ENCODE measurements around the gene PLEKHA8.

Gene PLEKHA8

GRCh38 chr7:30114536-30115238 is 86.5 kb downstream of the PLEKHA8 start:
- no peak for DNase-seq

- no peak for DNase-seq
Observed at GRCh38 chr7:30115709-30116297, 87.6 kb downstream of the PLEKHA8 start.

GRCh38 chr7:30116771-30117170 is 88.6 kb downstream of the PLEKHA8 start:
- no peak for DNase-seq

- DNase-seq = no peak
Observed at GRCh38 chr7:30117896-30118295, 89.7 kb downstream of the PLEKHA8 start.

- no peak for DNase-seq
Observed at GRCh38 chr7:30119890-30120577, 91.8 kb downstream of the PLEKHA8 start.

GRCh38 chr7:30133736-30134610 is 105.8 kb downstream of the PLEKHA8 start:
- DNase-seq = no peak

- DNase-seq = peak; percentile 88
Observed at GRCh38 chr7:30134611-30135300, 106.5 kb downstream of the PLEKHA8 start, which contains the start of gene MTURN. Gene MTURN (plus strand): TSS chr7:30134986. CDS start chr7:30135137, 151 bp downstream.

- peak; percentile 74 for DNase-seq
Observed at GRCh38 chr7:30135301-30136116, 107.3 kb downstream of the PLEKHA8 start.

- no peak for DNase-seq
Observed at GRCh38 chr7:30136117-30136731, 108.0 kb downstream of the PLEKHA8 start.

- no peak for DNase-seq
Observed at GRCh38 chr7:30136743-30137485, 108.7 kb downstream of the PLEKHA8 start.

- no peak for DNase-seq
Observed at GRCh38 chr7:30139836-30140384, 111.7 kb downstream of the PLEKHA8 start.

GRCh38 chr7:30140456-30140855 is 112.2 kb downstream of the PLEKHA8 start:
- no peak for DNase-seq

- DNase-seq = no peak
Observed at GRCh38 chr7:30142710-30143109, 114.5 kb downstream of the PLEKHA8 start.

- DNase-seq = no peak
Observed at GRCh38 chr7:30143748-30144251, 115.6 kb downstream of the PLEKHA8 start.

GRCh38 chr7:30144657-30145306 is 116.6 kb downstream of the PLEKHA8 start:
- DNase-seq = no peak

GRCh38 chr7:30145426-30145970 is 117.3 kb downstream of the PLEKHA8 start:
- no peak for DNase-seq

- no peak for DNase-seq
Observed at GRCh38 chr7:30146127-30146612, 118.0 kb downstream of the PLEKHA8 start.

- no peak for DNase-seq
Observed at GRCh38 chr7:30147223-30147622, 119.0 kb downstream of the PLEKHA8 start.

- DNase-seq = no peak
Observed at GRCh38 chr7:30147785-30148184, 119.6 kb downstream of the PLEKHA8 start.

Measured in CD4-positive, alpha-beta T cell treated with Interleukin-15 for 1 hour (primary cell).